AG09309 (cell line): ENCODE measurements around the gene ABHD17B.
"Not testable (repeated sequence)": the region's sequence is repeated elsewhere in the genome, so short reads cannot be mapped to it uniquely, and the experiment has no call there.

Source experiments
- DNase-seq: peaks from one replicate; pipeline ENCODE4 v3.0.0-alpha.2; 2010; ENCODE audit warnings: low read depth
- H3K4me3 ChIP-seq: 2 replicates; pipeline ENCODE4 v1.5.1; 2011; ENCODE audit warnings: mild to moderate bottlenecking, low read depth, low read length, moderate library complexity; ENCODE audit not compliant: control insufficient read depth
- TF ChIP-seq, protein P1 (sequence below): IDR thresholded peaks from 2 replicates; pipeline ENCODE4 v1.5.1; 2011; ENCODE audit warnings: mild to moderate bottlenecking, low read depth, low read length, inconsistent platforms; ENCODE audit not compliant: insufficient read depth, control insufficient read depth; ENCODE audit errors: missing control alignments

Gene ABHD17B

DNA sequence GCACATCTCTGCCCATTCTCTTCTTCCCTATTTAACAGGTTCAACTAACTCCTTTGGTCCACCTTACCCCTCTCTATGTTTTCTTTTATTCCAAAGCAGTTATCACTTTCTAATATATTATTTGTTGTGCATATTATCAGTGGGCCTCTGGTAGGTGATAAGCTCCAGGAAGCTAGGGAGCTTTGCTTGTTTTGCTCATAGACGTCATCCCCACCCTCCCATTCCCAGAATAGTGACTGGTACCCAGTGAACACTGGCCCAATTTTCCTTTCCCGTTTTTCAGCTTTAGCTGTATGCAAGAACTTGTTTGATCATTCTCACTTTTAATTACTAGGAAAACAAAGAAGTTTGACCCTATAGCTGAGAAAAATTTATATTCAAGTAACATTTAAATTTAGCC is 6.9 kb downstream of the ABHD17B start:
- no peak for DNase-seq
- TF ChIP-seq, protein P1, sequence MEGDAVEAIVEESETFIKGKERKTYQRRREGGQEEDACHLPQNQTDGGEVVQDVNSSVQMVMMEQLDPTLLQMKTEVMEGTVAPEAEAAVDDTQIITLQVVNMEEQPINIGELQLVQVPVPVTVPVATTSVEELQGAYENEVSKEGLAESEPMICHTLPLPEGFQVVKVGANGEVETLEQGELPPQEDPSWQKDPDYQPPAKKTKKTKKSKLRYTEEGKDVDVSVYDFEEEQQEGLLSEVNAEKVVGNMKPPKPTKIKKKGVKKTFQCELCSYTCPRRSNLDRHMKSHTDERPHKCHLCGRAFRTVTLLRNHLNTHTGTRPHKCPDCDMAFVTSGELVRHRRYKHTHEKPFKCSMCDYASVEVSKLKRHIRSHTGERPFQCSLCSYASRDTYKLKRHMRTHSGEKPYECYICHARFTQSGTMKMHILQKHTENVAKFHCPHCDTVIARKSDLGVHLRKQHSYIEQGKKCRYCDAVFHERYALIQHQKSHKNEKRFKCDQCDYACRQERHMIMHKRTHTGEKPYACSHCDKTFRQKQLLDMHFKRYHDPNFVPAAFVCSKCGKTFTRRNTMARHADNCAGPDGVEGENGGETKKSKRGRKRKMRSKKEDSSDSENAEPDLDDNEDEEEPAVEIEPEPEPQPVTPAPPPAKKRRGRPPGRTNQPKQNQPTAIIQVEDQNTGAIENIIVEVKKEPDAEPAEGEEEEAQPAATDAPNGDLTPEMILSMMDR: no peak
- no peak overlapping the region for H3K4me3 ChIP-seq

DNA sequence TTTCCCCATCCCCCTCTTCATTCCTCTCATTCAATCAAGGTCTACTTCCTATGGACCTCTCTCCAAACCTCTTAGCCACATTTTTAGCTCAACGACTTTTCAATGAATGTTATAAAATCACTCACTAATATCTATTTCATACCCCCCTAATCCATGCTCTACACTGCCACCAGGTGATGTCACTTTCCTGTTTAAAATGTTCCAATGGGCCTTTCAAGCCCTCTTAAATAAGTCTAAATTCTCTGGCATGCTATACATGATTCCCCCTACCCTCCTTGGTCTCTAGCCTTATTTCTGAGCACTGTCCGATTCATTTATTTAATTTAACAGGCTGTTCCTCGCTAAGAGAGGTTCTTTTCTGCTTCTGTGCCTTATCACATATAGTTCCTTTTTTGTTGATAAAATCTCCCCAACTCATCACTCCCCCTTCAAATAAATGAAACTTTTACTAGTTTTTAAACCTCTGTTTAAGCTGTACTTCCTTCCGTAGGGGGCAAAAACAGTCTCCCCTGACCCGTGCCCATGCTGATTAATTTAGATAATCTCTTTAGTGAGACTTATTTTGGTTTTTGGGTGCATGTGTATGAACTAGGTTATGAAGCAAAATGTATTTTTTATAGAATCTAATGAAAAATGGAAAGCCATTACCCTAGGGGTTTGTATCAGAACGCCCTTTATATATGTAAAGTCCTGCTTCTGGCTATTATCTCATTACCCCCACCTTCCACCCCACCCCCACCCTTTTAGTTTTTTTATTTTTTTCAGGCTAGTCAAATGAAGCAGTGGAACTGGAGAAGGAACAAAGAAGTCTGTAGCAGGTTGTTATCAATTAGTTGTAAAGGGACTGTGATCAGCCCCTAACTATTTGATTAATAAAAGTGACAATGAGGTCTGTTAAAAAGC is 9.0 kb downstream of the ABHD17B start:
- DNase-seq: no peak
- TF ChIP-seq, protein P1: no peak
- H3K4me3 ChIP-seq: no peak overlapping the region

DNA sequence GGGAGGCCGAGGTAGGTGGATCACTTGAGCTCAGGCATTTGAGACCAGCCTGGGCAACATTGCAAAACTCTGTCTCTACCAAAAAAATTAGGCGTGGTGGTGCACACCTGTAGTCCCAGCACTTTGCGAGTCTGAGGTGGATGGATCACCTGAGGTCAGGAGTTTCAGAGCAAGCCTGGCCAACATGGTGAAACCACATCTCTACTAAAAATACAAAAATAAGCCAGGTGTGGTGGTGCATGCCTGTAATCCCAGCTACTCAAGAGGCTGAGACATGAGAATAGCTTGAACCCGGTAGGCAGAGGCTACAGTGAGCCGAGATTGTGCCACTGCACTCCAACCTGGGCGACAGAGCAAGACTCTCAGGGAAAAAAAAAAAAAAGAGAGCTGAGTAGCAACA is 12.2 kb downstream of the ABHD17B start:
- DNase-seq, H3K4me3 ChIP-seq: not testable (repeated sequence)

DNA sequence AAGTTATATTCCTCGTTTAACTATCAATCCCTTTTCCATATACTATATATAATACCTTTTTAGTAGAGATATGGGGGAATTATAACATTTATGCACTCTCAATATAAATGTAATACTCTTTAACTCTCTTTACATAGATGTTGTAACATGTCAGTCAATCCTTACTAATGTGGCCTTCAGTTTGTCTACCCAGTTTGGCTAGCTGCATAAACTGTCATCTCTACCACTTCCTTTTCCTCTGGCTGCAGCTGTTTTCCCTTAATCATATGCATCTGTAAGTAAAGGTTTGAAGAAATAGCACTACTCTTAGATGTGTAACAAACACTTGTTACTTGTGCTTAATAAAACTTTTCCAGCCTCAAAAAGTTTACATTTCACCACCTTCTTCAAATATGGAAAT is 13.4 kb downstream of the ABHD17B start:
- no peak overlapping the region for H3K4me3 ChIP-seq
- TF ChIP-seq, protein P1: no peak

DNA sequence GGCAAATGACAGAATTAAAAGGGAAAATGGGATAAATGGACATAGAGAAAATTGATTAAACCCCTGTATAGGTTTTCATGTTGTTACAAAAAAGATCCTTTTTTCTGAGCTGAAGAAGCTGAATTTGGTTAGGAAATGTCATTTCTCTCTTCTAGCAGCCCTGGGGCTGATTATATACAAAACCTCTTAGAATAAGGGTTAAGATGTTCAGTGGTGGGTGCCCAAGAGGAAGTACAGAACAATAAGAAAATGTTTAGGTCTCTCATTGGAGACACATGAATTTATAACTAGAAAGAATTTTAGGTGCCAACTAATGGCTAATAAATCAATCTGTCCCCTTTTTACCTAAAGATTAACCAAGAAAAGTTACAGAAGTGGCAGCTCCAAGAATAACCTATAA is 14.2 kb downstream of the ABHD17B start:
- H3K4me3 ChIP-seq: no peak overlapping the region
- no peak for DNase-seq
- TF ChIP-seq, protein P1: no peak

More for the DNA sequence above, 13.4 kb downstream of the ABHD17B start:
- no peak for DNase-seq

DNA sequence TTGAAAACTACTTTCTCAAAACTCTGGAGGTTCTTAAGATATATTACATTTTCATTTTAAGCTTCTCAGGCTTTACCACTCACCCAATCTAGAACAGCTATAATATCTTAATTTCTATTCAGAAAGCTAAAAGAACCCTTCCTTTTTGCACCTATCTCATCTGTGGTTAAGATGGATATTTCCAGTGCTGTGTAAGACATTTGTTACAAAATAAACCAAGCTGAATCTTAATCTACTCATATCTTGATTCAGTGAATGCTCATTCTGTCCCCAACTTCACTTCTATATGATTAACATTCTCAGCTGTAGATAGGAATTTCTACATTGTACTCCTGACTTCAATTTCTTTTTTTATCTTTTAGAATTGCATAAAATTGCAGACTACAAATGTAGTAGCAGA is 15.0 kb downstream of the ABHD17B start:
- TF ChIP-seq, protein P1: no peak
- DNase-seq: no peak

DNA sequence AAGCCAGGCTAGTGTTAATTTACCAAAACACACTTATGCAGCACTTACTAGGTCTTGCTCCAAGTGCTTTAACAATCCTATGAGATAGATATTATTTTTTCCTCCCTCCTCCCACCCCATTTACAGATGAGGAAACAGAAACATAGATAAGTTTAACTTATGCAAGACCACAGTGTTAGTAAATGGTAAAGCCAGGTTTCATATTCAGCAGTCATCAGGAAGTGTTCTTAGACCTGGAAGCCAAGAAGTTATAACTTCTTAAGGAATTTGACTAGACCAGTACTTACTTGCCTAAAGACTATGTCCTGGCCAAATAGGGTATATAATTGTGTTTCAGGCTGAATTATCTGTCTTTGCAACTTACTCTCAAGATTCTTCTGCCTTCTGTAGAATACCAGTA is 15.9 kb downstream of the ABHD17B start:
- TF ChIP-seq, protein P1: no peak
- no peak overlapping the region for H3K4me3 ChIP-seq
- DNase-seq: no peak

More for the DNA sequence above, 15.0 kb downstream of the ABHD17B start:
- H3K4me3 ChIP-seq: no peak overlapping the region
